Caco-2 (cell line): ENCODE data around the gene IGF2BP3. TPM values are rescaled to one million over a fixed set of nuclear protein-coding genes. Genes with fewer than 3 reads are reported as not detected.

Source experiments
- BruUV-seq: library from RNA; stranded (reverse); fragments of 400-500 nt; replicated peaks from 2 replicates; lab custom pipeline; 2021; lab: Mats Ljungman, UMichigan
- CTCF ChIA-PET: fragments of 300-600 bp; sonication (Branson Sonifier 250); formaldehyde crosslinking; loops from one replicate; lab custom pipeline; 2022; ENCODE audit warnings: antibody characterized with exemption; lab: Charles Lee
- POLR2A ChIA-PET: fragments of 300-600 bp; sonication (Branson Sonifier 250); formaldehyde crosslinking; loops from one replicate; lab custom pipeline; 2022; ENCODE audit warnings: antibody characterized with exemption; lab: Charles Lee
- DNase-seq, 2 experiments: peaks; one replicate each; pipeline versions ENCODE4 v3.0.0 to v3.0.0-alpha.2; 2020 to 2022
- H3K27me3 ChIP-seq: replicated peaks from 2 replicates; pipeline ENCODE4 v1.6.0; 2011; ENCODE audit warnings: low read length; ENCODE audit not compliant: control insufficient read depth, insufficient read depth
- H3K36me3 ChIP-seq: 2 replicates; pipeline ENCODE4 v1.5.1; 2011; ENCODE audit warnings: low read length; ENCODE audit not compliant: control insufficient read depth, insufficient read depth
- H3K4me1 ChIP-seq: fragments of 250-450 bp; sonication (Bioruptor Pico); 2 replicates; pipeline ENCODE4 v1.5.1; 2020; ENCODE audit warnings: mild to moderate bottlenecking
- H3K4me3 ChIP-seq: 2 replicates; pipeline ENCODE4 v1.5.1; 2011; ENCODE audit warnings: low read depth, mild to moderate bottlenecking, control low read depth, low read length
- H3K9me3 ChIP-seq: fragments of 250-450 bp; sonication (Bioruptor Pico); 2 replicates; pipeline ENCODE4 v1.5.1; 2020; ENCODE audit warnings: mild to moderate bottlenecking, moderate library complexity
- H3K27ac Mint-ChIP-seq: one replicate; pipeline ENCODE4 v1.8.0; 2022; ENCODE audit warnings: mixed read lengths; ENCODE audit not compliant: unreplicated experiment
- H3K27me3 Mint-ChIP-seq: one replicate; pipeline ENCODE4 v1.8.0; 2022; ENCODE audit warnings: mixed read lengths; ENCODE audit not compliant: insufficient read depth, unreplicated experiment
- H3K36me3 Mint-ChIP-seq: one replicate; pipeline ENCODE4 v1.8.0; 2022; ENCODE audit warnings: mild to moderate bottlenecking, mixed read lengths; ENCODE audit not compliant: insufficient read depth, unreplicated experiment
- H3K4me1 Mint-ChIP-seq: one replicate; pipeline ENCODE4 v1.8.0; 2022; ENCODE audit warnings: low read depth, mixed read lengths; ENCODE audit not compliant: unreplicated experiment
- H3K4me3 Mint-ChIP-seq: one replicate; pipeline ENCODE4 v1.8.0; 2022; ENCODE audit warnings: mild to moderate bottlenecking, moderate library complexity, mixed read lengths; ENCODE audit not compliant: unreplicated experiment
- H3K9me3 Mint-ChIP-seq: one replicate; pipeline ENCODE4 v1.8.0; 2022; ENCODE audit warnings: mixed read lengths; ENCODE audit not compliant: unreplicated experiment
- CTCF ChIP-seq, 2 experiments: fragments of 200-600 bp in 1 of 2; IDR thresholded peaks; 1 replicate in 1 of 2; 2 replicates in 1 of 2; pipeline versions ENCODE4 v1.5.1 to v1.8.0; 2011 to 2022; ENCODE audit warnings: antibody characterized with exemption in 1 of 2, control low read depth in 1 of 2, inconsistent platforms in 1 of 2, low read depth in 1 of 2, low read length in 1 of 2, mild to moderate bottlenecking in 1 of 2, moderate library complexity in 1 of 2; ENCODE audit not compliant: insufficient read depth in 1 of 2, severe bottlenecking in 1 of 2, unreplicated experiment in 1 of 2
- intact Hi-C: fragments of 100-400 bp; cut with micrococcal nuclease; formaldehyde crosslinking; loops from one replicate; pipeline ENCODE4 v1.10.0; 2022; ENCODE audit not compliant: unreplicated experiment
- total RNA-seq: library from RNA; stranded (reverse); gene quantifications from 2 replicates; pipeline ENCODE4 v1.2.3, GENCODE V29; 2022

IGF2BP3 gene
- total RNA-seq, 1 experiment from 2014 or later, result 127 TPM

- no peaks in the 10 kb centered on the region for H3K9me3 Mint-ChIP-seq
- H3K9me3 ChIP-seq, result no peaks in the 10 kb centered on the region
- DNase-seq, result no peak
- H3K27me3 ChIP-seq, result no peaks in the 10 kb centered on the region
- H3K4me1 Mint-ChIP-seq, result no peaks in the 10 kb centered on the region
- POLR2A ChIA-PET, result no interaction called here
- intact Hi-C loops, result no loop called here
- H3K36me3 ChIP-seq, result no peaks in the 10 kb centered on the region
- no TSS peak for BruUV-seq
- no peaks in the 10 kb centered on the region for H3K4me1 ChIP-seq
- TF ChIP-seq CTCF (IDR thresholded peaks at IDR 0.05; ENCODE audit: insufficient read depth in 1 of 2, low read depth in 1 of 2, low read length in 1 of 2, severe bottlenecking in 1 of 2, unreplicated experiment in 1 of 2), result no peak
- H3K27me3 Mint-ChIP-seq, result no peaks in the 10 kb centered on the region
- no peak overlapping the region for H3K4me3 Mint-ChIP-seq
- CTCF ChIA-PET, result no interaction called here
- H3K36me3 Mint-ChIP-seq, result no peaks in the 10 kb centered on the region
- no peak overlapping the region for H3K4me3 ChIP-seq
- no peak overlapping the region for H3K27ac Mint-ChIP-seq
Observed at GRCh38 chr7:23285657-23286646, 184.3 kb downstream of the IGF2BP3 start.

GRCh38 chr7:23284871-23285270, 185.4 kb downstream of the IGF2BP3 start:
- no TSS peak for BruUV-seq
- Mint-ChIP-seq H3K9me3 (no peaks in the 10 kb centered on the region), H3K27ac (no peak overlapping the region), H3K36me3 (no peaks in the 10 kb centered on the region), H3K27me3 (no peaks in the 10 kb centered on the region), H3K4me3 (no peak overlapping the region), H3K4me1 (no peaks in the 10 kb centered on the region)
- intact Hi-C loops, result no loop called here
- Histone ChIP-seq H3K4me3 (no peak overlapping the region), H3K4me1 (no peaks in the 10 kb centered on the region), H3K27me3 (no peaks in the 10 kb centered on the region), H3K36me3 (no peaks in the 10 kb centered on the region), H3K9me3 (no peaks in the 10 kb centered on the region)
- CTCF ChIA-PET, result no interaction called here
- POLR2A ChIA-PET, result no interaction called here
- DNase-seq, result no peak
- TF ChIP-seq CTCF (IDR thresholded peaks at IDR 0.05; ENCODE audit: insufficient read depth in 1 of 2, low read depth in 1 of 2, low read length in 1 of 2, severe bottlenecking in 1 of 2, unreplicated experiment in 1 of 2), result no peak

GRCh38 chr7:23283086-23283485, 187.2 kb downstream of the IGF2BP3 start:
- no peak overlapping the region for H3K27ac Mint-ChIP-seq
- intact Hi-C loops, result no loop called here
- no peaks in the 10 kb centered on the region for H3K4me1 Mint-ChIP-seq
- no peak for DNase-seq
- H3K36me3 ChIP-seq, result no peaks in the 10 kb centered on the region
- BruUV-seq, result no TSS peak
- no peaks in the 10 kb centered on the region for H3K9me3 ChIP-seq
- POLR2A ChIA-PET, result interaction anchor here (0.6 kb wide), 1 partner anchor 16 kb away, joined by 6 read pairs; no protein-coding TSS in a partner anchor
- no peak overlapping the region for H3K4me3 ChIP-seq
- no peaks in the 10 kb centered on the region for H3K27me3 Mint-ChIP-seq
- H3K4me1 ChIP-seq, result no peaks in the 10 kb centered on the region
- no peaks in the 10 kb centered on the region for H3K27me3 ChIP-seq
- H3K9me3 Mint-ChIP-seq, result no peaks in the 10 kb centered on the region
- no peak for TF ChIP-seq CTCF (IDR thresholded peaks at IDR 0.05; ENCODE audit: insufficient read depth in 1 of 2, low read depth in 1 of 2, low read length in 1 of 2, severe bottlenecking in 1 of 2, unreplicated experiment in 1 of 2)
- H3K36me3 Mint-ChIP-seq, result no peaks in the 10 kb centered on the region
- H3K4me3 Mint-ChIP-seq, result no peak overlapping the region
- CTCF ChIA-PET, result interaction anchor here (0.6 to 0.7 kb wide), 2 partner anchors 254 to 326 kb away, joined by 3 to 6 read pairs; no protein-coding TSS in a partner anchor
